HG02981 (cell line): ENCODE results near the gene RBX1.
"Not testable (repeated sequence)": the region's sequence is repeated elsewhere in the genome, so short reads cannot be mapped to it uniquely, and the experiment has no call there.

Experiments used
- ATAC-seq: cut with Tn5 transposase; IDR thresholded peaks from one replicate; pipeline ENCODE4 v1.9.1; 2021; ENCODE audit warnings: mild to moderate bottlenecking, moderate library complexity; ENCODE audit not compliant: unreplicated experiment

Gene RBX1

DNA sequence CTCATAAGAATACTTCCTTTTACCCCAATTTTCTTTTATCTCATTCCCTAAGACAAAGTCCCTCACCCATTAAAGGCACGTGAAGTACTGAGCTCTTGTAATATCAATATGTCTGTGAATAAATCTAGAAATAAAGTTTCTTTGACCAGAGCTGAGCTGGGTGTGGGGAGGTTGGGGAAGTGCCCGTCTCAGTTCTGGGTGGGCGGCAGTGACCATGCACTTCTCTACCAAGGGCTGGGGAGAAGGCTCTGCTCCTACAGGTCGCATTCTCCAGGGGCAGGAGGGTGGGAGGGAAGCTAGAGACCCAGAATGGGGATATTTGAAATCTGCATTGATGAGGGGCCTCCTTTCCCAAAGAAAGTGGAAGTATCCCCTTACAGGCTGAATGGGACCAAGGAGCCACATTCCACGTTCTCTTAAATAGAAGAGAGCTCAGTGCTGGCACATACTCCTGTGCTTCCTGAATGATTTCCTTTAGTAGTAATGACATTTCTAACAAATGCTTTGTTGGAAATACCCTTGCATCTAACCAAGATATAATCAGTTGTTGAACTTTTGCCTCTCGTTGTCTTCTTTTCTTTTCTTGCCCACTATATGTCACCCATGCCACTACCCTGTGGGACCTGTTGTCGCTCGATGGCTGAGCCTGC is 16.1 kb downstream of the RBX1 start:
- ATAC-seq, result no peak

DNA sequence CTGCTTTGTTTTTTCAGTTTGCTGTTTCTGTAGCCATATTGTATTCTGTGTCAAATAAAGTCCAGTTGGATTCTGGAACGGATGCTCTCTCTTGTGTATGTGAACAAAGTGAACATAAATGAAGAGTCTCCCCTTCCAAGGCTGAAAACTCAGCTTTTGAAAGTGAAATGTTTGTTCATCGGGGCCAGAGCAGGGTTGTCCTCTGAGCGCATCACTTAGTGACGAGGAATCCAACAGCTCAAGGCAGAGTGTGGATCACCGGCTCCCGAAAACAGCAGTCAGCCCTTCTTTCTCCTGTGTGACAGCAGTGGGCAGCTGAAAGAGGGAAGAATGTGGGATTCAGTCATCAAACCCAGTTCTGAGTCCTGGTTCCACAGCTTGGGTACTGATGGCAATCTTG is 21.4 kb downstream of the RBX1 start:
- ATAC-seq, result no peak

DNA sequence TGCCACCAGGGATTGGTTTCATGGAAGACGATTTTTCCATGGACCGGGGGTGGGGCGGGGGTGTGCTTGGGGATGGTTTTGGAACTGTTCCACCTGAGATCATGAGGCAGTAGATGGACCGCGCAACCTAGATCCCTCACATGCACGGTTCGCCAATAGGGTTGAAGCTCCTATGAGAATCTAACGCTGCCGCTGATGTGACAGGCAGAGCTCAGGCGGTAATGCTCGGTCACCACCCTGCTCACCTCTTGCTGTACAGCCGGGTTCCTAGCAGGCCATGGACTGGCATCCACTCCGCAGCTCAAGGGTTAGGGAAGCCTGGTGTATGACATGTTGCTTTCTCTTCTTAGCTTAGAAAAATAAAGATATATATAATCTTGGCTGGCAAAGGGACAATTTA is 22.0 kb downstream of the RBX1 start:
- no peak for ATAC-seq

DNA sequence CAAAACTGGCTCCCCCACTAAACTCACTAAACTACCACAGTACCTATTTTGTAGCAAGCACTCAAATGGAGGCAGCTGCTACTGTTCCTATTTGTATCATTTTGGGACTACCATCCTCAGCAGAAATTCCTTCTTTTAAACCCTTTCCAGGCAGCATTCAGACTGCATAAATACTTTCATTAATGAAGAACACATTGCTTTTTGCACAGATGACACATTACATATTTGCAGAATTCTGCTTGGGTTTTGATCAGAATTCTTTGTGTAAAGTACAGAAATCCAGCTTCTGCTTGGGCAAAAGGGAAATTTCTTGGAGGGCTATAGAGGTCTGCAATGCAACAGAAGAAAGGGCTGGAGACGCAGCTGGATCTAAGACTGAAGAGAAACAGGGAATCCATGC is 24.2 kb downstream of the RBX1 start:
- ATAC-seq, result no peak

DNA sequence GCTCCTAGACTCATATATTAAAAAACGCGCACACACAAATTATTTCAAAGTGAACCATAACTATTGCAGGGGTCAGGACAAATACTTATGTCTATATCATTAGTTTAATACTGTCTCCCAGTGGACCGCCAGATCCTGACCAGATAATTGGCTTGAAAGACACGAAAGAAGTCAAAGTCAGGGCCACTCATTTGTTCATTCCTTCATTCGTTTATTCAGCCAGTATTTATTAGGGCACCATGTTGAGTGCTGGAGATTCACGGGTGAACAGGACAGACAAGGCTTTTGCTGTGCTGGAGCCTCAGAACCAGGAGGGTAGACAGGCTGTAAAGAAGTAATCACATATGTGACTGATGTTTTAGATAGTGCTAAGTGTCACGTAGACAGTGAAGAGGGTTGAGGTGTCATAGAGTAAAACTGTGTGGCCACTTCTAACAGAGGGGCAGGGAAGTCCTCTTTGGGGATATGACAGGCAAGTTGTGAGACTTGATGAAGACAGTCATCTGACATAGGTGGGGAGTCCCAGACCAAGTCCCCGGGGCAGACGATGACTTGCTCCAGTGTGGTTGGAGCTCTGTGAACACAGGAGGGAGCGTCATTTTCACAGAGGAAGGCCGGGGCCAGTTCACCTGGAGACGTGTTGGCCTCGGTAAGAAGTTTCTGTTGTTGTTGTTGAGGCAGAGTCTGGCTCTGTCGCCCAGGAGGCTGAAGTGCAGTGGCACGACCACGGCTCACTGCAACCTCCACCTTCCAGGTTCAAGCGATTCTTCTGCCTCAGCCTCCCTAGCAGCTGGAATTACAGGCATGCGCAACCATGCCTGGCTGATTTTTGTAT is 25.9 kb downstream of the RBX1 start:
- ATAC-seq, result no peak

DNA sequence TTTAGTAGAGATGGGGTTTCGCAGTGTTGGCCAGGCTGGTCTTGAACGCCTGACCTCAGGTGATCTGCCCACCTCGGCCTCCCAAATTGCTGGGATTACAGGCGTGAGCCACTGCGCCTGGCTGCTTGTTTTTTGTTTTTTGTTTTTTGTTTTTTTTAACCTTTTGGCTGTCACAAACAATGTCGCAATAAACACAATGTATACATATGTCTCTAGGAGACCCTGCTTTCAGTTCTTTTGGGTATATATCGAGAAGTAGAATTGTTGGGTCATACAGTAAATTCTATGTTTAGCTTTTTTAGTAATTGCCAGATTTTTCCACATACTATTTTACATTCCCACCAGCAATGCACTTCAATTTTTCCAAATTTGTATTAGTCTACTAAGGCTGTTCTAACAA is 28.0 kb downstream of the RBX1 start:
- no peak for ATAC-seq

DNA sequence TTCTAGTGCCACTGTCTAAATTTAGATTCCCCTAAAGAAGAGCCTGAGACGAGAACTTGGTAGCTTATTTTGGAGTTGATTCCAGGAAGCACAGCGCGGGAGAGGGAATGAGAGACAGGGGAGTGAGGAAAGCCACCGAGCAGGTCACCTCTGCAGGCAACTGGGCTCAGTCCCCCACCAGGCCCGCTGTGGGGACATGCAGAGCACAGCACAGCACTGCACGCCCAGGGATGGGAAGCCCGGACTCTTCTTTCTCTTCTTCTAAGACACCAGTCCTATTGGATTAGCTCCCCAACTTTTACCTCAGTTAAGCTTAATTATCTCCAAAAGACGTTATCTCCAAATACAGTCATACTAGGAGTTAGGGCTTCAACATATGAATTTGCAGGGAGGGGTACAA is 28.7 kb downstream of the RBX1 start:
- ATAC-seq, result no peak

DNA sequence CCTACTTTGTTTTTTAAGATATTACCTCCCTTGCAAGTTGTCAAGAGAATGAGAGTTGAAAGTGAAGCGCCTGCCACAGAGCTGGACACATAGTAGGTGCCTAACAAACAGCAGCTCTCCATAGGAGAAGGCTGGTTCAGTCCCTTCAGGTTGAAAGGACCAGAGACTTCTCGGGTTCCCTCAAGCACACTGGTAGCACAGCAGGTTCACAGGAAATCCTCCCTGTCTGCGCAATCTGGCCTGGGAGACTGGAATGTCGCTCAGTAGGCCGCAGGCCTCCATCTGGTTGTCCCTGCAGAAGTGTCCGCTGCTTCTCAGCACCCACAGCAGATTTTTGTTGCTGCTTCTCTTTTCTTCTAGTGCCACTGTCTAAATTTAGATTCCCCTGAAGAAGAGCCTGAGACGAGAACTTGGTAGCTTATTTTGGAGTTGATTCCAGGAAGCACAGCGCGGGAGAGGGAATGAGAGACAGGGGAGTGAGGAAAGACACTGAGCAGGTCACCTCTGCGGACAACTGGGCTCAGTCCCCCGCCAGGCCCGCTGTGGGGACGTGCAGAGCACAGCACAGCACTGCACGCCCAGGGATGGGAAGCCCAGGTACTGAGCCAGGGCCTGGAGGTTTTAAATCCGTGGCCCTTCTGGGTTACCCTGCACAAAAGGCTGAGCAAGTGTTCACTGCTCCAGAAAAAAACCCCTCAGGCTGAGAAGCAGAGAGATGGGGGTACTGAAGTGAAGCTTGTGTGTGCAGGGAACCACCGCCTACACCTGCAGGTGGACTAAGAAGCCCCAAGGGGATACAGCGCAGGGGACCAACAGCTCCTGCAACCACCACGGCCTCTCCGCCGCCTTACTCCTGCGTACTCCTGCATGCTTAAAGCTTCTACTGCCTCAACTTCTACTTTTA is 31.6 kb downstream of the RBX1 start:
- no peak for ATAC-seq

DNA sequence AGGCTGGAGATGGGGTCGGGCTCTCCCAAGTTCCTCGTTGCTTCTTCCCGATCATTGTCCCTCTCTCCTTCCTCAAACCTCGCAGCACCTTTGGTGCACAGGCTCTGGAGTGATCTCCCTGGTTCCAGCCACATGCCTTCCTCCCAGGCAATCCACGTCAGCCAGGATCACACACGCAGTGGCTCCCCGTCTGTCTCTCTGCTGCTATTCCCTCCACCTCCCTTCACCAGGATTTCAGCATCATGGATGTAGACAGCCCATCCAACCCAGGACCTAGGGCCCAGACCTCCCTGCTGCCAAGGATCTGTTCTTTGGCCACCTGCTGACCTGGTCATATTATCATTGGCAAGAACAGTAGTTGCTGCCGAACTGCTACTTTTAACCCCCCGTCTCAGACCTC is 40.1 kb downstream of the RBX1 start:
- ATAC-seq, result no peak

DNA sequence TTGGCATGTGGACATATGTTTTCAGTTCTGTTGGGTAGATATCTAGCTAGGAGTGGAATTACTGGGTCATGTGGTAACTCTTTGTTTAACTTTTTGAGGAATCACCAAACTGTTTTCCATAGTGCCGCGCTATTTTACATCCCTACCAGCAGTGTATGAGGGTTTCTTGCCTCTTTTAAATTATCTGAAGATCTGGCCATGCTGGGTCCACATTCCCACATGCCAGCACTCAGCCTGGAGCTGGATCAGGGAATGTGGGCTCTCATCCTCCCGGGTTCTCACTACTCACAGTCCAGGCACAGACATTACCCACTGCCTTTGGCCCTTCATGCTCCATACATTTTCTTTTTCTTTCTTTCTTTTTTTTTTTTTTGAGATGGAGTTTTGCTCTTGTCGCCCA is 44.6 kb downstream of the RBX1 start:
- no peak for ATAC-seq

DNA sequence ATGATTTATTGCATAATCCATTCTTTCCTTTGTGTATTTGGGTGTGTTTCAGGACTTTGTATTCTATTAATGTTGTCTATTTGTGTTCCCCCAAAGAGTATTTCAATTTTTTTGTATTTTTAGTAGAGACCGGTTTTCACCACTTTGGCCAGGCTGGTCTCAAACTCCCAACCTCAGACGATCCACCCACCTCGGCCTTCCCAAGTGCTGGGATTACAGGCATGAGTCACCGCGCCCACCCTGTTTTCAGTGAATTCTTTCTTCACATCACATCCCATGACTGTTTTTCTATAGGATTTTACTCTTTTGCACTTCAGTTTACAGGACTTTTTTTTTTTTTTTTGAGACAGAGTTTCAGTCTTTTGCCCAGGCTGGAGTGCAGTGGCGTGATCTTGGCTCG is 46.3 kb downstream of the RBX1 start:
- ATAC-seq, result no peak

DNA sequence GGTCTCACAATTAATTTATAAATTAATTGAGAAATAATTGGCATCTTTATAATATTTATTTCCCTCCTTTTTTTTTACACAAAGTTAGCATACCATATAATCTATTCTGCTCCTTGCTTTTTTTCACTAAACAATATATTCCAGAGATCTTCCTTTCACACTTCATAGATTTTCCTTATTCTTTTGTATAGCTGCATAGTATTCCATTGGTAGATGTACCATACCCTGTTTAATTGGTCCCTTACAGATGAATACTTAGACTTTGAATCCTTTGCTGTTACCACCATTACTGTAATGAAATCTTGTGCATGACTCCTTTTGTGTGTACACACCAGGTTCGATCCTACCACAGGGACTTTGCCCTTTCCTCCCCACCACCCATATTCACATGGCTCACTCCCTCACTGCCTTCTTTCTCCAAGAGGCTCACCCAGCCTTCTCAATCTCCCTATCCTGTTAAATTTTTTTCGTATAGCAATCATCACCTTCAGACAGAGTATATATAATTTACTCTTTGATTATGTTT is 48.9 kb downstream of the RBX1 start:
- no peak for ATAC-seq

DNA sequence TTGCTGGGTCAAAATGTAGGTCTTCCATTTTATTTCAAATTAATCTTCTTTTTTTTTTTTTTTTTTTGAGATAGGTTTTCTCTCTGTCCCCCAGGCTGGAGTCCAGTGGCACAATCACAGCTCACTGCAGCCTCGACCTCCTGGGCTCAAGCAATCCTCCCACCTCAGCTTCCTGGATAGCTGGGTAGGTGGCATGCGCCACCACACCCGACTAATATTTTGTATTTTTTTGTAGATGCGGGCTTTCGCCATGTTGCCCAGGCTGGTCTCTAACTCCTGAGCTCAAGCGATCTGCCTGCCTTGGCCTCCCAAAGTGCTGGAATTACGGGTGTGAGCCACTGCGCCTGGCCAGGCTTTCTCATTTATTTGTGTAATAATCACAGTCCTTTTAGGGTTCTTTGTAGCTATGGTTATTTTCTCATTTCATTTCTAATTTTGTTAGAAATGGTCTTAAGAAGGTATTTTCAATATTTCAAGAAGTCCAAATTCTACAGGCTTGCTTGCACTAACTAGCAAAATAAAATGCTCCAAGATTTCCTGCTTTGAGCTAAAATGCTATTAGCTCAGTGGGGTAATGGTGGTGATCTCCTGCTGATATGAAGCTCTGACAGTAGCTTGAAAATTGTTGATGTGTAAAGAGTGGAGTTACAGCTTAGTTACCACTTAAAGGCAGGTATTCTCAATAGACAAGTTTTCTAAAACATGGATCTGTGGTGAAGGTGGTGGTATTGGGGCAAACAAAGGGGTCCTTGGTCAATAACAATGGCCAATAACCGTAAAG is 50.0 kb downstream of the RBX1 start:
- ATAC-seq, result no peak

DNA sequence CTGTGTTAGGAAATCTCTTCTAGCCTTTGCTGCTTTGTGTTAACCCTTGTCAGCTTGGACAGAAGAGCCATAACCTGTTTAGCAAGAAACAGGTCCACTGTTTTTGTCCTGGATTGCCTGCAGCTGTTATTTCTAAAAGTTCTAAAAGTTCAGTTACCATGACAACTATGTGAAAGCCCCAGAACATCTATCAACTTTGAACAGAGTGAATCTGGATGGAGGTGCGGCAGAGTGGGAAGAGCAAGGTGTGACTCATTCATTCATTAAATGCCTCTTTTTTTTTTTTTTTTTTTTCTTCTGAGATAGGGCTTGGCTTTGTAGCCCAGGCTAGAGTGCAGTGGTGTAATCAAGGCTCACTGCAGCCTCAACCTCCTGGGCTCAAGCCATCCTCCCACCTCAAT is 50.5 kb downstream of the RBX1 start:
- ATAC-seq, result no peak

DNA sequence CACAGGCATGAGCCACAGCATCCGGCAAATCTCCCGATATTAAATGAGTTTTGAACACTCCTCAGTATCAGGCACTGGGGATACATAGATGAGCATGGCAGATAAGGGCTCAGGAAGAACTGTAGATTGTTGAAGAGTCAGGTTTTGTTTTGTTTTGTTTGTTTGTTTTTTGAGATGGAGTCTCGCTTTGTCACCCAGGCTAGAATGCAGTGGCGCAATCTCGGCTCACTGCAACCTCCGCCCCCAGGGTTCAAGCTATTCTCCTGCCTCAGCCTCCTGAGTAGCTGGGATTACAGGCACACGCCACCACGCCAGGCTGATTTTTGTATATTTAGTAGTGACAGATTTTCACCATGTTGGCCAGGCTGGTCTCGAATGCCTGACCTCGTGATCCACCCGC is 51.2 kb downstream of the RBX1 start:
- not testable (repeated sequence) for ATAC-seq

DNA sequence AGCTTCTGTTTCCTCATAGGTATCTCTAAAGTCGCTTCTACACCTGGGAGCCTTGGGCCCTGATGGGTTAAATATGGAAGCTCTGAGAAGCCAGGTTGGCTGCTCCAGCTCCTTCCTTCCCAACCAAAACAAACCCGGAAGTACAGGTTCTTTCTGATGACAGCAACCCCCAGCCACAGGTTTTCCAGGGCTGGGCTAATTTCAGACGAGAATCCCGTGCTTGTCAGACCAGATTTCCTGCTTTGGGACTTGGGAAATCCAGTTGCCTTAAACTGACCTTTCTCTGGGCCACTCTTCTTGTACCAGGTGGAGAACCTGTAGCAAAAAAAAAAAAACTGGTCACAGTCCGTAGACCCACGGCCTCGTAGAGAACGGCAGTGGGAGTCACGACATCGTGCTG is 51.9 kb downstream of the RBX1 start:
- ATAC-seq, result no peak

DNA sequence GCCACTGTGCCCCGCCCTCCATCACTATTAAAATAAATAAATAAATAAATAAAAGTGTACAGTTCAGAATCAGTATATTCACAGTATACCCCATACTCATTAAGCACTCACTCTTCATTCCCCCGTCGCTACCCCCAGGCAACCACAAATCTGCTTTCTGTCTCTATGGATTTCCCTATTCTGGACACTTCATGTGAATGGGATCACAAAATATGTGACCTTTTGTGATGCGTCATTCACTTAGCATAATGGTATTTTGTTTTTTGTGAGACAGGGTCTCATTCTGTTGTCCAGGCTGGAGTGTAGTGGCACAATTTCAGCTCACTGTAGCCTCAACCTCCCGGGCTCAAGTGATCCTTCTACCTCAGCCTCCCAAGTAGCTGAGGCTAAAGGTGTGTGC is 52.8 kb downstream of the RBX1 start:
- no peak for ATAC-seq

DNA sequence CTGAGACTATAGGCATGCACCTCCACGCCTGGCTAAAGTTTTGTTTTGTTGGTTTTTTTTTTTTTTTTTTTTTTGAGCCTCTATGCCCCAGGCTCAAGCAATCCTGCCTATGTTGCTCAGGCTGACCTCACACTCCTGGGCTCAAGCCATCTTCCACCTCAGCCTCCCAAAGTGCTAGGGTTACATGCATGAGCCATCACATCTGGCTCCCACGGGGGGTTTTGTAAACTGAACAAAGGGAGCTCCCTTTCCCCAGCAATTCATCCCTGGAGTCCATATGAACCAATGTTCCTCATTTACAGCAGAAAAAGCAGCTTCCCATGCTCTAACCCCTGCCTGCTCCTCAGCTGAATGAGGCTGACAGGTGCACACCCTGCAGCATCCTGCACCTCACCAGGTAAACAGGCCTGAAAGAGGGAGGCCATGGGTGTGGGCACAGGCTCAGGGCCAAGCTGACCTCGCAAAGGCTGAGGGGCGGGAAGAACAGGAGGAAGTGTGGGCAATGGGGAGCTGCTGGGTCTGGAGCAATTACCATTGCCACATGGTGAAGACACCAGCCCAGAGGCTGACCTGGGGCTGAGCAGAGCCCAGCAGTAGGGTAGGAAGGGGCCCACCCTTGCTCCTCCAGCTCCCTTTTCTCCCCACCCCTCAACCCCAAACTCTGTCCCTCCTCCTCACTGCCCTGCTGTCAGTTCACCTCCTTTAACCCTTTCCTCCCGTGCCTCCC is 58.2 kb downstream of the RBX1 start:
- ATAC-seq, result no peak

DNA sequence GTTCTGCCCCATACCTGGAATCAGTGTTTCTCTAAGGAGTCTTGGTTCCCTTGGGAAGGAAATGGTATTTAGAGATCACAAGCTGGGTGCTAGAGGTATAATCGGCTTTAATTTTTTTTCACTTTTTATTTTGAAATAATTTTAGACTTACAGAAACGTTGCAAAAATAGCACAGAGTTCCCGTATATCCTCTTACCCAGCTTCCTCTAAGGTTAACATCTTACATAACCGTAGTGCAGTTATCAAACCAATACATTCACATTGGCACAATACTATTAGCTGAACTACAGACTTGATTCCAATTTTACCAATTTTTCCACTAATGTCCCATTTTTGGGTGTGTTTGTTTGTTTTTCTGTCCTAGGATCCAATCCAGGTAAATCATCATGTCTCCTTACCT is 63.8 kb downstream of the RBX1 start:
- no peak for ATAC-seq

DNA sequence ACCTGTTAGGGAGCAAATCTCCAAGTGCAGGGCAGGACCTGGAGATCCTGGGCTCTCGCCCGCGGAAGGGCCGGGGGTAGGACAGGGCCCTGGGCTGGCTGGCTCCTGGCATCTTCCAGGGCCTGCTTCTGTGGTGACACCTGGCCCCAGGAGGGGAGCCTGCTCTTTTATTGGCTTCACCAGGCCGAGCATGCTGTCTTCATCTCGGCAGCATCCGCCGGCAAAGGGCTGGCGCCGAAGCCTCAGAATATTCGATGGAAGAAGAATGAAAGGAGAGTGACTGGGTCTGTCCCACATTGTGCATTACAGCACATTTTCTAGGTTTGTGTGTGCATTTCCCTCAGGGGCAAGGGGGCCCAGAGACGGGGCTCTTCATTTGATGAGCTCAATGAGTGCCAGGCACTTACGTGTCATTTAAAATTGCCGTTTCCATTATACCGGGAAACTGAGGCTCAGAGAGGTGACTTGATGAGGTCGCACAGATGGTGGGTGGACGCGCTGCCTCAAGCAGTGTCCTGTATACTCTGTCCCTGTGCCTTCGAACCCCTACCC is 70.0 kb downstream of the RBX1 start:
- no peak for ATAC-seq
